ENCODE data around the gene ACAA1.

DNA sequence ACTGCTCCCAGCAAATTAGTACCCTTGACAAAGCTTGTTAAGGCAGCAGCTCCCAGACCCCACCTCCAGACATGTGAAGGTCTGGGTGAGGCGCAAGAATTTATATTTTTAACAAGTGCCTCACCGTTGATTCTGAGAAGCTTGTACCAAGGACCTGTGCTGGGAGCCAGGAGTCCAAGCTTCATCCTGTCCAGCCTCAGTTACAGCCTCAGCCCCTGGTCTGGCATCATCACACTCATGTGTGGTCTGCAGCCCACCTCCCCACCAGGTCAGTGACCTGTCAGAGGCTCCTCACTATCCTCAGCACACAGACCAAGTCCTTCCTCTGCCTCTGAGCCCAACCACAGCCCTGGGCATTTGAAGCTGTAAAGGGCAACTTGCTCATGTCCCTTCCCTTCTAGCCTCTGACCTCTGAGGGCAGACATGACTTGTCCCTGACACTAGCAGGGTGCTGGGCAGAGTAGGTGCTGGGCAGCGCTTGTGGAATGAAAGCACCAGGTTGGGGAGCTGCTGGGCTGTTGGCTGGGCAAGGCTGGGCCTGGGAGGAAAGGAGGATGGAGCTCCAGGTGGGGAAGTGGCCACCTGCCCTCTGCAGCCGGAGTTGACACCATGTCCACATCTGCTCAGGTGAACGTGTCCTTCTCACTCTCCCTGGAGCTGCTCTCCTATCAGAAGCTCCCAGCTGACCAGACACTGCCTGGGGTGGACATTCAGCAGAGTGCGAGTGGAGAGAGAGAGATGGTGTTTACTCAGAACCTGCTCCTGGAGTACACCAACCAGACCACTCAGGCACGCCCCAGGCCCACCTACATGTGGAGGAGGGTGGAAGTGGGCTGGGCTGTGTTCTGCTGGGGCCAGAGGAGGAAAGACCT, 16.9 kb downstream of the ACAA1 start:
- TF ChIP-seq POLR2AphosphoS5 (IDR thresholded peaks at IDR 0.05; ENCODE audit: borderline replicate concordance, low read depth, low read length) (no peak), EZH2 (IDR thresholded peaks at IDR 0.05) (no peak), FOXP2 (optimal IDR thresholded peaks at IDR 0.05; ENCODE audit: control extremely low read depth, extremely low read length, insufficient read depth) (no peak)

Measured in SK-N-MC (cell line).